Measurements from ENCODE around the gene TH. TPM values are rescaled to one million over a fixed set of nuclear protein-coding genes. Genes with fewer than 3 reads are reported as not detected.
"Not testable (repeated sequence)": the region's sequence is repeated elsewhere in the genome, so short reads cannot be mapped to it uniquely, and the experiment has no call there.

TH gene
- total and polyA plus RNA-seq, 2 donors, result 0.14 to 0.46 TPM

DNA sequence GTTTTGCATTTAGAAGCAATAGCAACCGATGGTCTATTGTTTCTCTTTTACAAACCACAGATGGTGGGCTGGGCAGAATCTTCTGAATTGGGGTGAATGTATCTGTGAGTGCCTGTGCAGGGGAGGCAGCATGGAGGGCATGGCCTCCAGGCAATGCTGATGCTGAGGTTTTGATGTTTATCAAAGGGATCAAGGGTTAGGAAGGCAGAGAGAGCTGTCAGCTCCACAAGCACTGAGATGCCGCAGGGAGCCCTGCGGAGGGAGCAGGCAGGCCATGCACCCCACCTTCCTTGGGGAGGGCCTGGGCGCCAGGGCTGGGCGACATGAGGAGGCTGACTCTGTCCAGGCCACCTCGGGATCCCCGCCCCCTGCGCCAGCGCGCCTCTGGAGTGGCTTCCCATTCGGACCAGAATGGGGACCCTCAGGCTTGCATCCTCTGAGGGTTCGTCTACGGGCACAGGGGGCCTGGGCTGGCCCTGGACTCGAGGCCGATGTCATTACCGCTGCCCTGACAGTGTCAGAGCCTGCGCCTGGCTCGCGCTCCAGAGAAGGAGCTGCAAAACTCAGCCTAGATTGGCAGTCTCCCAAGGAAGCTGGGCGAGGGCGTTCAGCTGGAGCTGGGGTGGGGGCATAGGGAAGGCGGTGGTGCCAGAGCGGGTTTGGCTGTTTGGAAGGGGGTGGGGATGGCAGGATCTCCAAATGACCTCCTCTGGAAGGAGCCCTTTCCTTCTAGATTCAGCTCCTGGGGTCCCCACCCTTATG lies 13.9 kb upstream of the TH start:
- WGBS, result 86% methylated on average over 23 of the region's 23 CpGs
- peak in 1 of 9 donors; percentile 10 for DNase-seq (ENCODE audit: low read depth in 6 of 9, low spot score in 9 of 9)
- Histone ChIP-seq H3K4me3 (ENCODE audit: low read length in 2 of 2) (no peak overlapping the region), H3K4me1 (ENCODE audit: control insufficient read depth in 2 of 2, insufficient read depth in 2 of 2, low read length in 2 of 2) (peaks cover 5 to 18% of the 10 kb centered on the region in 2 donors), H3K27ac (ENCODE audit: low read depth in 1 of 2, low read length in 1 of 2) (no peak overlapping the region), H3K9me3 (ENCODE audit: control insufficient read depth in 2 of 2, insufficient read depth in 1 of 2, low read length in 1 of 2) (no peaks in the 10 kb centered on the region), H3K36me3 (ENCODE audit: control insufficient read depth in 2 of 2, insufficient read depth in 2 of 2, low read length in 1 of 2) (no peaks in the 10 kb centered on the region), H3K27me3 (ENCODE audit: control insufficient read depth in 2 of 2, insufficient read depth in 1 of 2, low read length in 1 of 2) (no peaks in the 10 kb centered on the region)

DNA sequence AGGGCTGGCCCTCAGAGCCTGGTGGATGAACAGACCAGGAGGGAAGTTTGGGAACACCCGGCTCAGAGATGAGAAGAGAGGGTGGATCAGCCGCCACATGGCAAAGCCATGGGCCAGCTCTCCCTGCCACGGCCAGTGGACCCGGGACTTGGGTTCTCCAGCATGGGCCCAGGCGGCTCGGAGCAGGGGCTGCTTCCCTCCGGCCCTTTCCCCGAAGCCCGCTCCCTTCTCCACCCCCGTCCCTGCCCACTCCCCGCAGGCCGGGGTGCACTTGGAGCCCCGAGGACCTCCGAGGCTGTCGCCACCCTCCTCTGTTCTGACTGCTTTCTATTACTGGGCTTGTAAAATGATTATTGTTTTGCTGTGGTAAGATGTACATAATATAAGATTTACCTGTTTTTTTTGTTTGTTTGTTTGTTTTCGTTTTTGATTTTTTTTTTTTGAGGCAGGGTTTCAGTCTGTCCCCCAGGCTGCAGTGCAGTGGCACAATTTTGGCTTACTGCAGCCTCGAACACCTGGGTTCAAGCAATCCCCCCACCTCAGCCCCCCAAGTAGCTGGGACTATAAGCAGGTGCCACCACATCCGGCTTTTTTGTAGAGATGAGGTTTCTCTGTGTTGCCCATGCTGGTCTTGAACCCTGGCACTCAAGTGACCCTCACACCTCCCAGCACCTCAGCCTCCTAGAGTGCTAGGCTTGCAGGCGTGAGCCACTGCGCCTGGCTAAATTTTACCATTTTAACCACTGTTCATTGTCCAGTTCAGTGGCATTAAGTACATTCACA lies 11.3 kb upstream of the TH start:
- WGBS, result 85% methylated on average over 20 of the region's 20 CpGs
- Histone ChIP-seq H3K36me3 (ENCODE audit: control insufficient read depth in 2 of 2, insufficient read depth in 2 of 2, low read length in 1 of 2) (no peaks in the 10 kb centered on the region), H3K4me3 (ENCODE audit: low read length in 2 of 2) (no peak overlapping the region), H3K27me3 (ENCODE audit: control insufficient read depth in 2 of 2, insufficient read depth in 1 of 2, low read length in 1 of 2) (peaks cover 0 to 5% of the 10 kb centered on the region in 2 donors), H3K27ac (ENCODE audit: low read depth in 1 of 2, low read length in 1 of 2) (no peak overlapping the region), H3K9me3 (ENCODE audit: control insufficient read depth in 2 of 2, insufficient read depth in 1 of 2, low read length in 1 of 2) (no peaks in the 10 kb centered on the region), H3K4me1 (ENCODE audit: control insufficient read depth in 2 of 2, insufficient read depth in 2 of 2, low read length in 2 of 2) (peaks cover 5 to 17% of the 10 kb centered on the region in 2 donors)
- DNase-seq (ENCODE audit: low read depth in 6 of 9, low spot score in 9 of 9), result peak in 1 of 9 donors; percentile 40

DNA sequence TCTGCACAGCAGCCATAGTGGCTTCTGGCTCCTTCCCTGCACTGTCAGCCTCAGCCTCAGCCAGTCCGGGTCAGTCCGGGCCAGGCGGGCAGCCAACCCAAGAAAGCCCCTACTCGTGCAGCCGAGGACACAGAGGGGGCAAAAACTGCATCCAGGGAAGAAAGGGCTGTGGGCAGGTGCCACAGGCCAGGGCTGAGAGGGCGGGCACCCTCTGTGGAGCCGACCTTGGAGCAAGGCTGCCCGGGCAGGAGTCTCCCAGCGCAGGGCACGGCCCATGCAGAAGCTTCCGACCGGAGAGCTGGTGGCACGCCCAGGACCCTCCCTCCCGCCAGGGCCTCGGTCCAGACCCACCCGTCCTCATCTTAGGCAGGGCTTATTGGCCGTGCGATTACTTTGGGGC lies 10.5 kb upstream of the TH start:
- Histone ChIP-seq H3K4me3 (ENCODE audit: low read length in 2 of 2) (no peak overlapping the region), H3K27me3 (ENCODE audit: control insufficient read depth in 2 of 2, insufficient read depth in 1 of 2, low read length in 1 of 2) (peaks cover 0 to 5% of the 10 kb centered on the region in 2 donors), H3K27ac (ENCODE audit: low read depth in 1 of 2, low read length in 1 of 2) (no peak overlapping the region), H3K36me3 (ENCODE audit: control insufficient read depth in 2 of 2, insufficient read depth in 2 of 2, low read length in 1 of 2) (no peaks in the 10 kb centered on the region), H3K9me3 (ENCODE audit: control insufficient read depth in 2 of 2, insufficient read depth in 1 of 2, low read length in 1 of 2) (no peaks in the 10 kb centered on the region), H3K4me1 (ENCODE audit: control insufficient read depth in 2 of 2, insufficient read depth in 2 of 2, low read length in 2 of 2) (peaks cover 5 to 17% of the 10 kb centered on the region in 2 donors)
- no peak for DNase-seq (ENCODE audit: low read depth in 6 of 9, low spot score in 9 of 9)
- WGBS, result 96% methylated on average over 18 of the region's 18 CpGs

DNA sequence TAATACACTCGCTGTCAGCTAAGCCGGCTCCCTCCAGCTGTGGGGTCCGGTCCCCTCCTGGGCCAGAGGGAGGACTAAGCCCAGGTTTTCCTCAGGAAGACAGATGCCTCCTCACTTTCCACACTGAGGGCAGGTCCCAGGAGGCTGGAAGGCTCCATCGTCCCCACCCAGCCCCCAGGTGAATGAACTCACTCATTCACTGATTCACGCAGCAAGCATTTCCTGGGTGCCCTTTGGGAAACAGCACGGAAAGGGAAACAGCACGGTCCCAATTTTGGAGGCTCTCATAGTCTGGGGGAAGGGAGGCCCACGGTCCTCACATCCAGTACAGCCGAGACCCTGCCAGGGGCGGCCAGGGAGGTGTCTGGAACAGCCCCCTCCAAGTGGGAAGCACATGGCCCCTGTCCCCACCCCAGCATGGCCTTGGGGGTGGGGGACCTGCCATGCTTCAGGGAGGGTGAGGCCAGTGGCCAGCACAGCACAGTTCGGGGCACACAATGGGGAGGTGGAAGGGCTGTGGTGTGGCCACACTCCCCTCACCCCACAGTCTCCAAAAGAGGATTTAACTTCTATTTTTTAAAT lies 9.3 kb upstream of the TH start:
- Histone ChIP-seq H3K9me3 (ENCODE audit: control insufficient read depth in 2 of 2, insufficient read depth in 1 of 2, low read length in 1 of 2) (no peaks in the 10 kb centered on the region), H3K4me1 (ENCODE audit: control insufficient read depth in 2 of 2, insufficient read depth in 2 of 2, low read length in 2 of 2) (peaks cover 3 to 17% of the 10 kb centered on the region in 2 donors), H3K36me3 (ENCODE audit: control insufficient read depth in 2 of 2, insufficient read depth in 2 of 2, low read length in 1 of 2) (no peaks in the 10 kb centered on the region), H3K4me3 (ENCODE audit: low read length in 2 of 2) (no peak overlapping the region), H3K27me3 (ENCODE audit: control insufficient read depth in 2 of 2, insufficient read depth in 1 of 2, low read length in 1 of 2) (peaks cover 0 to 5% of the 10 kb centered on the region in 2 donors), H3K27ac (ENCODE audit: low read depth in 1 of 2, low read length in 1 of 2) (no peak overlapping the region)
- 92% methylated on average over 11 of the region's 11 CpGs for WGBS
- no peak for DNase-seq (ENCODE audit: low read depth in 6 of 9, low spot score in 9 of 9)

- peaks cover 3 to 15% of the 10 kb centered on the region in 2 donors for H3K4me1 ChIP-seq (ENCODE audit: control insufficient read depth in 2 of 2, insufficient read depth in 2 of 2, low read length in 2 of 2)
- WGBS, result 91% methylated on average over 15 of the region's 15 CpGs
- DNase-seq (ENCODE audit: low read depth in 6 of 9, low spot score in 9 of 9), result no peak
Observed at GRCh38 chr11:2180347-2180746, 8.7 kb upstream of the TH start.

GRCh38 chr11:2179516-2179915 lies 7.9 kb upstream of the TH start:
- WGBS, result 94% methylated on average over 10 of the region's 10 CpGs
- Histone ChIP-seq H3K36me3 (ENCODE audit: control insufficient read depth in 2 of 2, insufficient read depth in 2 of 2, low read length in 1 of 2) (no peaks in the 10 kb centered on the region), H3K27me3 (ENCODE audit: control insufficient read depth in 2 of 2, insufficient read depth in 1 of 2, low read length in 1 of 2) (peaks cover 0 to 5% of the 10 kb centered on the region in 2 donors), H3K27ac (ENCODE audit: low read depth in 1 of 2, low read length in 1 of 2) (no peak overlapping the region), H3K4me1 (ENCODE audit: control insufficient read depth in 2 of 2, insufficient read depth in 2 of 2, low read length in 2 of 2) (peaks cover 3 to 8% of the 10 kb centered on the region in 2 donors), H3K4me3 (ENCODE audit: low read length in 2 of 2) (no peak overlapping the region), H3K9me3 (ENCODE audit: control insufficient read depth in 2 of 2, insufficient read depth in 1 of 2, low read length in 1 of 2) (no peaks in the 10 kb centered on the region)
- DNase-seq (ENCODE audit: low read depth in 6 of 9, low spot score in 9 of 9), result no peak

More at GRCh38 chr11:2180347-2180746, 8.7 kb upstream of the TH start:
- Histone ChIP-seq H3K9me3 (ENCODE audit: control insufficient read depth in 2 of 2, insufficient read depth in 1 of 2, low read length in 1 of 2) (no peaks in the 10 kb centered on the region), H3K27ac (ENCODE audit: low read depth in 1 of 2, low read length in 1 of 2) (no peak overlapping the region), H3K27me3 (ENCODE audit: control insufficient read depth in 2 of 2, insufficient read depth in 1 of 2, low read length in 1 of 2) (peaks cover 0 to 5% of the 10 kb centered on the region in 2 donors), H3K4me3 (ENCODE audit: low read length in 2 of 2) (no peak overlapping the region), H3K36me3 (ENCODE audit: control insufficient read depth in 2 of 2, insufficient read depth in 2 of 2, low read length in 1 of 2) (no peaks in the 10 kb centered on the region)

GRCh38 chr11:2178906-2179494 lies 7.4 kb upstream of the TH start:
- Histone ChIP-seq H3K27me3 (ENCODE audit: control insufficient read depth in 2 of 2, insufficient read depth in 1 of 2, low read length in 1 of 2) (peaks cover 0 to 5% of the 10 kb centered on the region in 2 donors), H3K27ac (ENCODE audit: low read depth in 1 of 2, low read length in 1 of 2) (no peak overlapping the region), H3K9me3 (ENCODE audit: control insufficient read depth in 2 of 2, insufficient read depth in 1 of 2, low read length in 1 of 2) (no peaks in the 10 kb centered on the region), H3K4me1 (ENCODE audit: control insufficient read depth in 2 of 2, insufficient read depth in 2 of 2, low read length in 2 of 2) (peaks cover 3 to 8% of the 10 kb centered on the region in 2 donors), H3K36me3 (ENCODE audit: control insufficient read depth in 2 of 2, insufficient read depth in 2 of 2, low read length in 1 of 2) (no peaks in the 10 kb centered on the region), H3K4me3 (ENCODE audit: low read length in 2 of 2) (no peak overlapping the region)
- WGBS, result 72% methylated on average over 16 of the region's 16 CpGs
- no peak for DNase-seq (ENCODE audit: low read depth in 6 of 9, low spot score in 9 of 9)

- H3K27me3 ChIP-seq (ENCODE audit: control insufficient read depth in 2 of 2, insufficient read depth in 1 of 2, low read length in 1 of 2); H3K36me3 ChIP-seq (ENCODE audit: control insufficient read depth in 2 of 2, insufficient read depth in 2 of 2, low read length in 1 of 2); DNase-seq (ENCODE audit: low read depth in 6 of 9, low spot score in 9 of 9); H3K4me3 ChIP-seq (ENCODE audit: low read length in 2 of 2); H3K27ac ChIP-seq (ENCODE audit: low read depth in 1 of 2, low read length in 1 of 2); H3K4me1 ChIP-seq (ENCODE audit: control insufficient read depth in 2 of 2, insufficient read depth in 2 of 2, low read length in 2 of 2); H3K9me3 ChIP-seq (ENCODE audit: control insufficient read depth in 2 of 2, insufficient read depth in 1 of 2, low read length in 1 of 2): not testable (repeated sequence)
- WGBS, result 89% methylated on average over 15 of the region's 16 CpGs
Observed at GRCh38 chr11:2178055-2178773, 6.6 kb upstream of the TH start.
